HG03025 (cell line): ENCODE results near the gene CPE.

Experiments used
- ATAC-seq: cut with Tn5 transposase; IDR thresholded peaks from one replicate; pipeline ENCODE4 v1.9.1; 2021; ENCODE audit warnings: mild to moderate bottlenecking, moderate library complexity; ENCODE audit not compliant: unreplicated experiment, low FRiP score

CPE gene

DNA sequence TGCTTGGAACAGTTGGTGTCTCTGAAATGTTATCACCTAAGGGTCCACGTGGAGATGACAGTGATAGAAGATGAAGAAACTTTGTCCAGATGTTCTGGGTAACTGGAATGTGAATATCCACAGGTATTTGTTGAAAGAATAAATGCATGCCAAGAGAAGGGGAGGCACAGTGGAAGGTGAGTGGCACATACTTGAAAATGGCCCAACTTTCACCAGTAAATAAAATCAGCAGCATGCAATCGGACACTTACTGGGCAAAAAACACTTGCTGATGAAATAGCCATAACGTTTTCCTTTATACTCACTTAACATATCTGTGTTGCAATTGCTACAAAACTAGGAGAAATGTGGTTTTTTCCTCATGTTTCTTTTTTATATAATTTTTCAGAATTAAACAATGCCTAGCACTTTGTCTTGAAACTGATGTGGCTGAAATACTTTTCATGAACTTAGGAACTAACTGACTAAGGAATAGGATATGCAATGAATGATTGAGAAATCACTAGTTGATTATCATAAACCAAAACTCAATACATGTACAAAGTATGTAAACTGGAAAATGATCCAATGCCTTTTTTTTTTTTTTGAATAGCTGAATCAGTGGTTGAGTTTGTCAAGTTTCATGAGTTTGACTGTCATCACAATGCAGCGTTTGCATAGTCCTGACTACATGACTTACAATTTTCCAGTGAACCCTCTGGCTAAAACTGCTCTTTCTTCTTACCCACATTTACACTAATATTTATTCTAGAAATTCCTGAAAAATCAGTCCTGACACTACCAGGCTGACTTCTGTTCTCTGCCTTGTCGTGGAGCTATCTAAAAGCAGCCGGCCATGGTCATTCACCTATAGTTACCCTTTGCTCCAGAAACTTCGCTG lies 127.4 kb downstream of the CPE start:
- no peak for ATAC-seq

DNA sequence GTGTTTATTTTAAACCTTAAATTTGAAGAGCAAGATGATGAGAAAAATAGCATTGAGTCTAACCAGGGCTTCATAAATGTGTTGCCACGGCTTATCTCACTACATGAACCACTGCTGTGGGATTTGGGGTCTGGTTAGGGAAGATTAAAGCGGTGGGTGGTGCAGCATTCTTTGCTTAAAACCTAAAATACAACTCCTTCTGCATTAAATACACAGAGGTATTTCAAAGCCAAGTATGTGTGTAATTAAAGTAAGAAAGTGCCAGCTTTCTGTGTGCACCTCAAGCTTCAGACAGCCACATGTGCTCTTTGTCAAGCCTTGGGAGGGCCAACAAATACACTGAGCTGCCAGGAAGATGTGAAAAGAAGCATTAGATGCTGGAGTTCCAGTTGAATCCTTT lies 128.0 kb downstream of the CPE start:
- no peak for ATAC-seq

DNA sequence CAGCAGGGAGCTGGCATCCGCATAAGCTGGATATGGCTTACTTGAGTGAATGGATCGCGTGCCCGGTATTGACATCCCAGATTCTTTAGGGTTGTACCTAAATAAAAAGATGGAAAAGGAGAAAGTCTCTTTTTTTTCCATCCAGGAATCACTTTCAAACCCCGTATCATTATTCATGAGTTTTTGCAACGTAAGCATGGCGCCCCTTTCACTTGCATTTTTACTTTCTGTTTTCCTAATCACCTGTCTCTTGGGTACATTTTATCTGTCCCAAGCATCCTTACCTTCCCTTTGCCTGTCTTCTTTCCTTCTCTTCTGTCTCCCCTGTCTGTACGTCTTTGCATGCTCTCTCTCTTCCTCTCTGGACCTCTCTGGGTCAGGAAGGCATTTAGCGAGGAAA lies 128.6 kb downstream of the CPE start:
- ATAC-seq = no peak

DNA sequence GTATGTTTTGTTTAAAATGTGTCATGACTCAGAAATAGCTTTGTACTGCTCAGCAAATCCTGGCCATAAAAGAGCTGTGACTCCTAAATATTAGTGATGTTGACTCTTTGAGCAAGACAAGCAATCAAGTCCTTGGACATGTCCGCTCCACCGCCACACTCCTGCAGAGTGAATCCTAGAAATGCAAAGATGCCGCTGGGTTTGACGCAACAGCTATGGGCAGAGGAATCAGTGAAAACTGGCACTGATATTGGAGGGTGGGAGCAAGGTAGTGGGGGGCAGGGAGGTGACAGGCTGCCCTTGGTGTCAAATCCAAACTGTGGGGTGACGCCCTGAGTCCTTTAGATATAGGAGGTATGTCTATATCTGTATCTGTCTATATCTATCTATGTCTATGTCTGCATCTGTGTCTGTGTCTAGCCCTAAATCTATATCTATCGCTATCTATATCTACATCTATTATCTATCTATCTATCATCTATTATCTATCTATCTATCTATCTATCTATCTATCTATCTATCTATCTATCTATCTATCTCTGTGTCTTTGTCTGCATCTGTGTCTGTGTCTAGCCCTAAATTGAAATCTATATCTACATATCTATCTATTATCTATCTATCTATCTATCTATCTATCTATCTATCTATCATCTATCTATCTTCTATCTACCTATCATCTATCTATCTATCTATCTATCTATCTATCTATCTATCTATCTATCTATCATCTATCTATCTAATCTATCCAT lies 129.7 kb downstream of the CPE start:
- ATAC-seq = no peak

DNA sequence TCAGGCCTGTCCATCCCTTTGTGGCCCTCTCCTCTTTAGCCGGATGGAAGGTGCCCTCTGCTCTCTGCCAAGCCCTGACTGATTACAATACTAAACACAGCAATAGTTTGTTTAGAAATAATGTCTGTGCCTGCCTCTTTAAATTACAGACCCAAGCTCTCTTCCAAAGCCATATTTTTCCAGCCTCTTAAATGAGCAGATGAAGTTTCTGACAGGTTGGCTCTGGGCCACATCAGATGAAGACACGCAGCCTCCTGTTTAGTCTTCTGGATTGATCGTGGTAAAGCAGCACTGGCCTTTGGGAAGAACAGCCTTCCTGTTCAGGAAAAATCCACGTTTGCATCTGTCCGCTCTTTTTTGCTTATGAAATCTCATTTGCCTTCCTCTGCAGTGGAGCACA lies 133.6 kb downstream of the CPE start:
- ATAC-seq = no peak

DNA sequence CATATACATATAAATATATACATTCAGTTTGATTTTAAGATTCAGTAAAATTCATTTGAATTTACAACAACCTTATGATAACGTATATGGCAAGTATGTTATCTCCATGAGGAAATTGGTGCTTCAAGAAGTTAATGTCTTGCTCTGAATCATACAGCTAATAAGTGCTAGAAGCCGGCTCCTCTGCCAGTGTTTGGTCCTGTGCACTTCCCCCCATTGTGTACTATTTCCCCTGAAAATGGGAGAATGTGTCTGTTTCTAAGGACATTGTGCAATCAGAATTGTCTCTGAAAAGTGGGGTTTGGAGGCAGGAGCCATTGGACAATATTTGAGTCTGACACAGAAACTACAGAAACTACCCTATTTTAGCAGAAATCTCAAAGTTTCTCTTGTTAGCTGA lies 135.9 kb downstream of the CPE start:
- ATAC-seq = no peak

DNA sequence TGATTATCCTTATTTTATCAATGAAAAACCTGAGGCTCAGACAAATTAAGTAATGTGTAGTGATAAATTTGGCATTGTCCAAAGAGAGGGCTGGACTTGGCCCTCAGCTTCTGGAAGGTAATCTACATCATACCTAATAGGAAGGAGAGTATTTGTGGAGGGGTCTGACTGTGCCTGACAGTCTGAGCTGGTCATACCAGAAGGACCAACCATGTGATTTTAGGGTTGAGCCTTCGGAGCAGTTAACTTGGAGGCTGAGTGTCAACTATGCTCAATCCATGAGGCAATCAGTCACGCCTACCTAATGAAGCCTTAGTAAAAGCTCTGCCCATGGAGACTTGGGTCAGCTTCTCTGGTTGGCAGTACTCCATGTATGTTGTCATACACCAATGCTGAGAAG lies 136.4 kb downstream of the CPE start:
- no peak for ATAC-seq

DNA sequence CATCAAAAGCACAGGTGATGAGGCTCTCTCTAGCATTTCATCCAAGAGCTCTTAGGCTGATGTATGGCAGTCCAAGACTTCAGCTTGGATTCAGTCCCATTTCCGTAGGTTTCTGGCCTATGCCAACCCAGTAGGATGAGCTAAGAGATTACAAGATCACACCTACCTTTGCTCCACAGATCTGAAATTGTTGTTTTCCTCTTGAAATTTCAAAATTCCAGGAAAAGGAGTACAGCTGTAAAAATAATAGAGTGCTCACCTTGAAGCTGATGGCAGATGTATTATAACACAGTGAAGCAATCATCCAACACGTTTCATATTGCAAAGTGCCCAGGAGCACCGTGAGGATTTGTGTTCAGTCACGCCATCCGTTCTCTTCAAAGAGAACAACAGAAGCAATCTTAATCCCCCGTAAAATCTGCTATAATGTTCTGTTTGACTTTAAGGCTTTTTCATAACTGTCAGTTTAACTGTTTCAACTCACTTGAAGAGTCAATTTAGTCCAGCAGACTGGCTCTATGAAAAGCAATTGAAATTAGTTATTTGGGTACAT lies 137.5 kb downstream of the CPE start:
- ATAC-seq = no peak

DNA sequence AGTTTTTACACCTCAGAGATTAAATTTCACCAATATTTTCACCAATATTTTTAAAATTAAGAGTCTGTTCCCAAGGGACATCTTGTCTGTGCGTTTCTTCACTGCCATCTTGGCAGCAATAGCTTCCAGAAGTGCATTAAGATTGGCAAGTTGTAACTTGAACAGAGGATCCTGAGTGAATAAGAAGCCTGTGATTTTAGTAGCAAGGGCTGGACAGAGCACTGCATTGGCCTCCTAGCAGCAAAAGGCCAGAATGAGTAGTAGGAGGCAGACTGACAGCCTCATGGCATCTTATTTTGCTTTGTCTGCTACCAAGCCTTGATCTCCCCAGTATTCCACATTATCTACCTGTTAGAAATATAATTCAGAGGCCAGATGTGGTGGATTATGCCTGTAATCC lies 138.4 kb downstream of the CPE start:
- ATAC-seq = no peak

DNA sequence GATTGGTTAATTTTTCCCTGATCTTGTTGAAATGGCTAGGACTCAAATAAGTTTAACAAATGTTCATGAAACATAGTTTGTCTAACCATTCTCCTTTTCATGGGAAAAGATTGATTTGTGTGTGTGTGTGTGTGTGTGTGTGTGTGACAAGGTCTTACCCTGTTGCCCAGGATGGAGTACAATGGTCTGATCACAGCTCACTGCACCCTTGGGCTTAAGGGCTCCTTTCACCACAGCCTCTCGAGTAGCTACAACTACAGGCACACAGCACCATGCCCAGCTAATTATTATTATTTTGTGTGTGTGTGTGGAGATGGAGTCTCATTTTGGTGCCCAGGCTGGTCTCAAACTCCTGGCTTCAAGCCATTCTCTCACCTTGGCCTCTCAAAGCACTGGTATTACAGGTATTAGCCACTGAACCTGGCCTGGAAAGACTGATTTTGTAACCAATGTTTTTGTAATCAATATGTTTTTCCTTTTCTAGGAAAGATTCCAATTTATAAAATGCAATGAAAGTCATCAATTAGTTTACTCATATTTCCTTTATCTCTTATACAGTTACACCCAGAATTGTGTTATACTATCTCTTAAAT lies 139.3 kb downstream of the CPE start:
- ATAC-seq = no peak

DNA sequence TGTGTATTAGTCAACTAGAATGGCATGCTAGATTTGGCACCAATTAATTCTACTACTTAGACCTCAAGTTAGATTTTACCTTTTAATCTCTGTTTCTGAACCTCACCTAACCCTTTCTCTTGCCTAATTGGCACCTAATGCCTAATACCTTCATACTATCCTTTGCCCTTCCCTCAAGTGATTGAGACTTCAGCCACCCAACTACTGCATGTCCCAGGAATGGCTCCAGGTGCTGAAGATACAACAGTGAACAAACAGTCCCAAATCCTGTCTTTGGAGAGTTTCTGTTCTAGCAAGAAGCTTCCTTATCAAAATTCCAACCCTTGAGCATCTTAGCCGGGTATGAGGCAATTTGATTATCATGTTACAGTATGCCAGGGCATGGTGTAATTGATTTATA lies 139.9 kb downstream of the CPE start:
- no peak for ATAC-seq

DNA sequence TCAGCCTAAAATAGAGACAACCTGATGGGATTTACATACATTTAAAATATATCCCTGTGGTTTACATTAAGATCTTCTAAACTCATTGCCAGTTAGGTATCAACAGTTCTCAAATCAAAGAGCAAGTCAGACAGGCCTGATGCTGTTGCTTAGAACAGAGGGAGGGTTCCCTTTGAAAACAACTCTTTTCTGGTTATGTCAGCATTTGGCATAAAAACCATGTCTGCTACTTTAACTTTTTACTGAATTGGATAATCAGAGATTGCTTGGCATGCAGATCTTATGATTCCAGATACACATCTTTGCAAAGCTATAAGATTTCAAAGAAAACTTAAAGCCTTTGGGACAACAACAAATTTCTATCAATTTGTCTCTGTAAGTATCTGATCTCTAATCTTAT lies 140.8 kb downstream of the CPE start:
- no peak for ATAC-seq

DNA sequence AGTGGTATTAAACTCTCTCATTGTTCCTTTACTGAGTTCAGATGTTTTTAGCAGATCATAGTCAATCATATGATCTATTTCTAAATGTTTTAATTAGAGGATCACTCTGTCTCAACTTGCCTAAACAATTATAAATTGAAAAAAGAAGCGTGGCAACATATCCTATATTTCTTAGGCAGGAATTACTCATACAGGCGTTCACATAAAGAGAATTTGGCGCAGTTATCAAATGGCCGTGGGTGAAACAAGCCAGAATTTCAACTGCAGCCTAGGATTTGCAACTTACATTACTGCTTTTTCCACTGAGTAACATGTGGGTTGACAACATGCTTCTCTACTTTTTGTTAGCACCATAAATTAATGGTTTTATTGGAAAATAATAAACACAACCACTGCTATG lies 141.3 kb downstream of the CPE start:
- no peak for ATAC-seq

DNA sequence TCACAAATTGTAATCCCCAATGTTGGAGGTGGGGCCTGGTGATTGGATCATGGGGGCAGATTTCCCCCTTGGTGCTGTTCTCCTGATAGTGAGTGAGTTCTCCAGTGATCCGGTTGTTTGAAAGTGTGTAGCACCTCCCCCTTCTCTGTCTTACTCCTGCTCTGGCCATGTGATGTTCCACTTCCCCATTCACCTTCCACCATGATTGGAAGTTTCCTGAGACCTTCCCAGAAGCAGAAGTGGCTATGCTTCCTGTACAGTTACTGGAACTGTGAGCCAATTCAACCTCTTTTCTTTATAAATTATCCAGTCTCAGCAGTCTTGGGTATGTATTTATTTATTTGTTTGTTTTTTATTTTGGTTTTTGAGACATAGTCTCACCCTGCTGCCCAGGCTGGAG lies 143.2 kb downstream of the CPE start:
- ATAC-seq = no peak

DNA sequence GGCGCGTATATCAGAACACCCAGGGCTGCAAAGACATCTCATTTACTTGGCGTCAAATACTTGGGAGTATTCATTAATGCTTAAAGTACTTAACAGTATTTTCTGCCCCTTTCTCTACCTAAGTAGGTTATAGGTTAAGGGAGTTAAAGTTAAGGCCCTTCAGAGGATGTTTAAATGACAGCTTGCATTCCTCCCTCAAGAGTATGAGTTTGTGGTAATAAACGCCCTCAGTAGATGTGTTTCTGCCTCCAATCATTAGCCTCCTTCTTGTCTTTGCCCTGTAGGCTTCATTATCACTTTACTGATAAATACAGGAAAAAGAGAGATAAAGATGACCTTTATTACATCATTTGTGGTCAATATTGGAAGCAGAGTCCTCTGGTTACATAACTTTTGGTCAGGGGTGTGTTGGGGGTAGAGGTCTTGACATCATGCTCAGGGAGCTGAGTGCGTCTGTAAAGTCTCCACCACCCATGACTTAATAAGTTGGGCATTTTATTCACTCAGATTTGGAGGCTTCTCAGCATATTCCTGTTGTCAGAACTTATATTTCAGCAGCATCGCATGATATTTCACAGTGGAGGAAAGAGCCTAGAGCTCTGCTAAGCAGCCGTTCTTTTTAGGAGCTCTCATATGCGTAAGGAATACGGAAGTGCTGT lies 145.9 kb downstream of the CPE start:
- no peak for ATAC-seq

DNA sequence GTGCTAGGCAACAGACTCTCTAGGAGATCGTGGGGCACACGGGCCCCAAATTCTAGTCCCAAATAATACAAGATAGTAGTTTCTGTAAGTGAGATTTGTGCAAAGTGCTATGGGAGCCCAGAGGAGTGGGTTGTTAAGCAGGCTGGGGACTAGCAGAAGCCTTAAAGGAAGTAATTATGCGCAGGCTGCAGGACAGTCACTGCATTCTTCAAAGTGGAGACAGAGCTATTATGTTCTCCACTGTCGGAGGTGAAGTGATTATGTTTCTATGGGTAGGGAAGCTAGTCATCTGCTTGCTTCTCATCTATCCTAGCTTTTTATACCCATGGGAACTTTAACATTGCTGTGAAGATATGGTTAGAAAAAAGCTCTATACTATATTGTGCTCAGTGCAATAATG lies 154.2 kb downstream of the CPE start:
- ATAC-seq = no peak

DNA sequence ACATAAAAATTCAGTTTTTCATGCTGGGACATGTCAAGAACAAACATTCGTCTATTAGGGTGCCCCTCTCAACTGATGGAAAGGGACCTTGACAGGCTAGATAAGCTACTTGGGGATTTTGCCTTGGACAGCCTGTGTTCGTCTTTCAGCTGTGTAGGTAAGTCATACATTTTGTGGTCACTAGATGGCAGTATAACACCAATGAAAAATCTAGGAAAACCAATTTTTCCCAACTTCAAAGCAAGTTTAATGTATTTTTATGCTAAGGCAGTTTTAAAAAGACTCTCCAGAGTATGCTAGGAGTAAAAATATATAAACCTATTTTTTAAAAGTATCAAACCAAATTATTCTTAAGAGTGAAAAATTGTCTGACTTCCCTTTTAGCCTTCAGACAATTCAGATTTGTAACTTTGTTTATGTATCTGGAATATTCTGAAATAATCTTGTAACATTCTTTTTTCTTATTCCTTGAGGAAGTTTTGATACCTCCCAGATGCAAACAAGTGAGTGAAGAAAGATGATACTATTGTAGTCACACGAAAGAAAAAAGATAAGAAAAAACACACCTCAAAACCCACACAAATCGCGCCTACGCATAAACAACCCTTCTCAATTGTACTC lies 158.3 kb downstream of the CPE start:
- no peak for ATAC-seq

DNA sequence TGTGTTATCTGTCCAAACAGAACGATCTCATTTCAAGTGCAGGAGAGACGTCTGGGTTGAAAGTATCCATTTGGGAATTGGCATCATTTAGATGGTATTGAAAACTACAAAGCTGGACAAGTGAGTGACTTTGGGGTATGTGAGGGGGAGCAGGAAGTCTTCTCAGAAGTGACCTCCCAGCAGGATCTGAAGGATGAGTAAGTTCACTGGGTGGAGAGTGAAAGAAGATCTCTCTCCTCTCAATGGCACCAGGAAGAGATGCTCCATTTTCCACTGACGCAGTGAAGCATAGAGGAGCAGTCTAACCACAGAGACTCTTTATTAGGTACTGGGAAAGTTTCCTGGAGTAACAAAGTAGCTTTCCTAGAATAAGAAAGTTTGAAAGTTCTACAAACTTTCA lies 161.0 kb downstream of the CPE start:
- ATAC-seq = no peak

DNA sequence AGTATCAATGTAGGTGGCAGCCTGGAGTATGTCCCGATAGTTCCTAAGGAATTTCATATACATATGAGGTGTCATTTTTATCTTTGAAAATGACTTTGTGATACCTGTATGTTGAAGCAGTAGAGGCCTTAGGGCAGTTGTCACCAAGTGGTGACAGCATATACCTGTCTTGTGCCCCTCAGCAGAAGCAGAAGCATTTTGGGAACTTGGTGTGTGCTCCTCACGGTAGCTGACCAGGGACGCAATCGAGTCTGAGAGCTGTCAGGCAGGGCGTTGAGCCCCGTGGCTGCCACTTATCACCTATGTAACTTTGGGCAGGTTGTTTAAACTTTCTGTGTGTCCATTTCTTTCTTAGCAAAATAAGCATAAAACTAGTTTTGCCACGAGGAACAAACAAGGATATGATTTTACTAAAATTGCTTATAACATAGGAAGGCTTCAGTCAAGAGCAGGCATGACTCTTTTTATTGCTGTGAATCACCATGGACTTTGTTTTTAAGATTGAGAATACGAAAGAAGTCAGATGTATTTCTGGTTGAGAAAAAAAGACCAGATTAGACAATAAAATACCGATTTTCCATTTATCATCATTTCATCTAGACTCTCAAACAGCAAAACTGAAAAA lies 161.5 kb downstream of the CPE start:
- ATAC-seq = no peak

DNA sequence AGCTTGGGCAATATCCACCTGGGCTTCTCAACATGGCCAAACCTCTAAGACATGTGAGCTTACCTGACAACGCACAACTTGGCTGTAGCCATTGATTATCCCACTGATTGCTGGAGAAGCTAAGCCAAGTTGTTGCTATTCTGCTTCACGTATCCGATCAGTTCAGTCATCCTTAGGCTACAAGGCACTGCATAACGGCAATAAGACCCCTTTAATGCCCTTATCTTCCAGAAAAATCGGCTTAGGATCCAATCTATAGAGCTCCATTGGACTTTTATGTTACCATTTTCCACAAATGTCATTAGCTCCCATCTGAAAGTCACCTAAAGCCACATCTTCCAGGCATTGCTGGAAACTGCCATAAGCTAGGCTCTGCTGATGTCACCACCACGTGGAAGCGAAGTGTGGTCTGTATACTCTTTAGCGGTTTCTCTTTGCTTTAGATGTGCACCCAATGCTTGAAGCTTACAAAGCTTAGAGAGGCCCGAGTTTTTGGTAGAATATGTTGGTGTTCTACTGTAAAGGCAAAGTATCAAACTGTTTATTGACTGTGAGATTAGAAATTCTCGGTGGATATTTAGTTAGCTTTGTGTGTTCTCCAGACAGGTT lies 163.1 kb downstream of the CPE start:
- no peak for ATAC-seq
